Thyroid gland (tissue), 4 donors: ENCODE measurements around the gene PKNOX1.
"Not testable (repeated sequence)": the region's sequence is repeated elsewhere in the genome, so short reads cannot be mapped to it uniquely, and the experiment has no call there.

Source experiments
- POLR2A ChIP-seq, 2 donors: fragments of 450-650 bp; IDR thresholded peaks; one replicate each; pipeline ENCODE4 v1.6.1; 2017; ENCODE audit warnings: antibody characterized with exemption in 2 of 2, mild to moderate bottlenecking in 2 of 2, moderate library complexity in 1 of 2
- TF ChIP-seq, protein P1 (sequence below), 6 experiments: fragments of 200-600 bp in 3 of 6; fragments of 450-650 bp in 3 of 6; sonication (generic) in 3 of 6; IDR thresholded peaks; one replicate each; pipeline ENCODE4 v1.5.1; 2016 to 2019; ENCODE audit warnings: antibody characterized with exemption in 6 of 6, mild to moderate bottlenecking in 2 of 6, inconsistent platforms in 1 of 6, moderate library complexity in 1 of 6

DNA sequence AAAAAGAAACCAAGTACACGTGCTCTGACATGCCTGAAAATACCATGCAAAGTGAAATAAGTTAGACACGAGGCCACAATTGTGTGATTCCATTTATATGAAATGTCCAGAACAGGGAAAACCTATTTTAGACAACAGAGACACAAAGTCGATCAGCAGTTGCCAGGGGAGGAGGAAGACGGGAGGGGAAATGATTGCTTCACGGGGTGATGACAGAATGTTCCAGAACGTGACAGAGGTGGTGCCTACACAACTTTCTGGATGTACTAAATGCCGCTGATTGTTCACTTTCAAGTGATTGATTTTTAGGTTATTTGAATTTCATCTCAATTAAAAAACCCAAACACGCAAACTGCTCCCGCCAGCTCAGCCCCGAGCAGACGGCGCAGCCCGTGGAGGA is 78.8 kb downstream of the PKNOX1 start:
- TF ChIP-seq, protein P1, sequence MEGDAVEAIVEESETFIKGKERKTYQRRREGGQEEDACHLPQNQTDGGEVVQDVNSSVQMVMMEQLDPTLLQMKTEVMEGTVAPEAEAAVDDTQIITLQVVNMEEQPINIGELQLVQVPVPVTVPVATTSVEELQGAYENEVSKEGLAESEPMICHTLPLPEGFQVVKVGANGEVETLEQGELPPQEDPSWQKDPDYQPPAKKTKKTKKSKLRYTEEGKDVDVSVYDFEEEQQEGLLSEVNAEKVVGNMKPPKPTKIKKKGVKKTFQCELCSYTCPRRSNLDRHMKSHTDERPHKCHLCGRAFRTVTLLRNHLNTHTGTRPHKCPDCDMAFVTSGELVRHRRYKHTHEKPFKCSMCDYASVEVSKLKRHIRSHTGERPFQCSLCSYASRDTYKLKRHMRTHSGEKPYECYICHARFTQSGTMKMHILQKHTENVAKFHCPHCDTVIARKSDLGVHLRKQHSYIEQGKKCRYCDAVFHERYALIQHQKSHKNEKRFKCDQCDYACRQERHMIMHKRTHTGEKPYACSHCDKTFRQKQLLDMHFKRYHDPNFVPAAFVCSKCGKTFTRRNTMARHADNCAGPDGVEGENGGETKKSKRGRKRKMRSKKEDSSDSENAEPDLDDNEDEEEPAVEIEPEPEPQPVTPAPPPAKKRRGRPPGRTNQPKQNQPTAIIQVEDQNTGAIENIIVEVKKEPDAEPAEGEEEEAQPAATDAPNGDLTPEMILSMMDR (IDR thresholded peaks at IDR 0.05): not testable (repeated sequence)
- TF ChIP-seq POLR2A (IDR thresholded peaks at IDR 0.05): not testable (repeated sequence)
